Right lobe of liver (tissue), 4 donors: ENCODE results near the gene DENND2A.

Source experiments
- POLR2A ChIP-seq: fragments of 450-650 bp; IDR thresholded peaks from one replicate; pipeline ENCODE4 v1.6.1; 2017; ENCODE audit warnings: antibody characterized with exemption, mild to moderate bottlenecking
- TF ChIP-seq, protein P1 (sequence below), 4 donors: fragments of 200-600 bp in 3 of 4; fragments of 450-650 bp in 1 of 4; IDR thresholded peaks; one replicate each; pipeline versions ENCODE4 v1.5.1 to v1.8.0; 2016 to 2022; ENCODE audit warnings: antibody characterized with exemption in 4 of 4, mild to moderate bottlenecking in 2 of 4
- donor health status: DM: no; HTN: no; CAD: no.
- donor health status: DM: no; HTN: no; CAD: no.
- donor health status: DM: no; HTN: yes; CAD: no.

DNA sequence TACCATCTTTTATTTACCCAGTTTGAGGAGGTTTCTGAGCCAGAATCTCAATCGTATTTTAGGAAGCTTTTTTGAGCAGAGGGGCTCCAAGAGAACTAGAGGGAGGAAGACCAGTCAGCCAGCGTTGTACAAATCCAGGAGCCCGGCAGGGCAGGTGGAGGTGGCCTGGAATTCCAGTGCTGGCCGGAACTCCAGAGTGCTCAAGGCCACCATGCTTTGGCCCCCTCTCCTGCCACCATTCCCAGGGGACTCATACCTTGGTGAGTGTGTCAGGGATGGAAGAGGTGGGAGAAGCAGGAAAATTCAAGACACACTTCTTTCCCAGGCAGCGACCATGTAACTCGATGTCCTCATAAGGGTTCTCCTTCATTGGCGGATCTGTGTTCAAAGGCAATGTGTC is 55.3 kb downstream of the DENND2A start:
- TF ChIP-seq, protein P1, sequence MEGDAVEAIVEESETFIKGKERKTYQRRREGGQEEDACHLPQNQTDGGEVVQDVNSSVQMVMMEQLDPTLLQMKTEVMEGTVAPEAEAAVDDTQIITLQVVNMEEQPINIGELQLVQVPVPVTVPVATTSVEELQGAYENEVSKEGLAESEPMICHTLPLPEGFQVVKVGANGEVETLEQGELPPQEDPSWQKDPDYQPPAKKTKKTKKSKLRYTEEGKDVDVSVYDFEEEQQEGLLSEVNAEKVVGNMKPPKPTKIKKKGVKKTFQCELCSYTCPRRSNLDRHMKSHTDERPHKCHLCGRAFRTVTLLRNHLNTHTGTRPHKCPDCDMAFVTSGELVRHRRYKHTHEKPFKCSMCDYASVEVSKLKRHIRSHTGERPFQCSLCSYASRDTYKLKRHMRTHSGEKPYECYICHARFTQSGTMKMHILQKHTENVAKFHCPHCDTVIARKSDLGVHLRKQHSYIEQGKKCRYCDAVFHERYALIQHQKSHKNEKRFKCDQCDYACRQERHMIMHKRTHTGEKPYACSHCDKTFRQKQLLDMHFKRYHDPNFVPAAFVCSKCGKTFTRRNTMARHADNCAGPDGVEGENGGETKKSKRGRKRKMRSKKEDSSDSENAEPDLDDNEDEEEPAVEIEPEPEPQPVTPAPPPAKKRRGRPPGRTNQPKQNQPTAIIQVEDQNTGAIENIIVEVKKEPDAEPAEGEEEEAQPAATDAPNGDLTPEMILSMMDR (IDR thresholded peaks at IDR 0.05) = no peak
- TF ChIP-seq POLR2A = no peak
